A673 (cell line): ENCODE results near the gene GAL3ST2. TPM values are rescaled to one million over a fixed set of nuclear protein-coding genes. Genes with fewer than 3 reads are reported as not detected.

ENCODE experiments used
- BruUV-seq: library from RNA; stranded (reverse); fragments of 400-500 nt; replicated peaks from 2 replicates; lab custom pipeline; 2021; lab: Mats Ljungman, UMichigan
- CTCF ChIA-PET: fragments of 300-600 bp; sonication (Branson Sonifier 250); formaldehyde crosslinking; loops from one replicate; lab custom pipeline; 2022; ENCODE audit warnings: antibody characterized with exemption; lab: Charles Lee
- POLR2A ChIA-PET: fragments of 300-600 bp; sonication (Branson Sonifier 250); formaldehyde crosslinking; loops from one replicate; lab custom pipeline; 2022; ENCODE audit warnings: antibody characterized with exemption; ENCODE audit not compliant: low non-redundant PET; lab: Charles Lee
- DNase-seq: peaks from one replicate; pipeline ENCODE4 v3.0.0-alpha.2; 2015; ENCODE audit warnings: low spot score
- H3K27ac ChIP-seq: fragments of 200-600 bp; sonication (generic); 2 replicates; pipeline ENCODE4 v1.5.1; 2016; ENCODE audit warnings: mixed run types, low read depth, mild to moderate bottlenecking, mixed read lengths, antibody characterized with exemption, low read length; ENCODE audit not compliant: poor library complexity, severe bottlenecking
- H3K27me3 ChIP-seq: fragments of 200-600 bp; sonication (generic); replicated peaks from 2 replicates; pipeline ENCODE4 v1.6.1; 2017; ENCODE audit warnings: mixed run types, low read depth, mild to moderate bottlenecking, mixed read lengths, antibody characterized with exemption, low read length; ENCODE audit not compliant: insufficient read depth, poor library complexity
- H3K36me3 ChIP-seq: fragments of 200-600 bp; sonication (generic); 2 replicates; pipeline ENCODE4 v1.6.1; 2016; ENCODE audit warnings: mixed run types, mild to moderate bottlenecking, mixed read lengths, antibody characterized with exemption, low read length; ENCODE audit not compliant: insufficient read depth, poor library complexity, severe bottlenecking
- H3K4me1 ChIP-seq: fragments of 200-600 bp; sonication (generic); 2 replicates; pipeline ENCODE4 v1.6.1; 2017; ENCODE audit warnings: mixed run types, mild to moderate bottlenecking, mixed read lengths, antibody characterized with exemption, low read length; ENCODE audit not compliant: insufficient read depth, poor library complexity, severe bottlenecking
- H3K4me3 ChIP-seq: fragments of 200-600 bp; sonication (generic); 2 replicates; pipeline ENCODE4 v1.5.1; 2016; ENCODE audit warnings: low read depth, mixed run types, mild to moderate bottlenecking, mixed read lengths, low read length; ENCODE audit not compliant: poor library complexity, severe bottlenecking
- H3K9me3 ChIP-seq: fragments of 200-600 bp; sonication (generic); 2 replicates; pipeline ENCODE4 v1.6.1; 2016; ENCODE audit warnings: mixed run types, low read depth, mild to moderate bottlenecking, mixed read lengths, antibody characterized with exemption, low read length; ENCODE audit not compliant: poor library complexity, severe bottlenecking
- EZH2 ChIP-seq: fragments of 200-600 bp; sonication (generic); IDR thresholded peaks from 2 replicates; pipeline ENCODE4 v1.6.1; 2017; ENCODE audit warnings: borderline replicate concordance, low read depth, mild to moderate bottlenecking, mixed read lengths, antibody characterized with exemption, low read length; ENCODE audit not compliant: poor library complexity, severe bottlenecking
- intact Hi-C: fragments of 100-400 bp; cut with micrococcal nuclease; formaldehyde crosslinking; loops from one replicate; pipeline ENCODE4 v1.10.0; 2022; ENCODE audit not compliant: unreplicated experiment
- total RNA-seq: library from RNA; stranded (reverse); gene quantifications from 2 replicates; pipeline ENCODE4 v1.2.3, GENCODE V29; 2021
- TF ChIP-seq, protein P1 (sequence below): fragments of 300-800, 200-600 bp; sonication (generic); conservative IDR thresholded peaks from 2 replicates; pipeline ENCODE4 v1.5.1; 2017; ENCODE audit warnings: low read depth, mild to moderate bottlenecking, antibody characterized with exemption, low read length, moderate library complexity, mixed read lengths

Gene GAL3ST2
- total RNA-seq, 1 experiment from 2014 or later = 5.0 TPM

GRCh38 chr2:241844831-241845578 lies 68.4 kb downstream of the GAL3ST2 start:
- H3K36me3 ChIP-seq = no peaks in the 10 kb centered on the region
- intact Hi-C loops = no loop called here
- ChIA-PET POLR2A (no interaction called here), CTCF (no interaction called here)
- TF ChIP-seq, protein P1, sequence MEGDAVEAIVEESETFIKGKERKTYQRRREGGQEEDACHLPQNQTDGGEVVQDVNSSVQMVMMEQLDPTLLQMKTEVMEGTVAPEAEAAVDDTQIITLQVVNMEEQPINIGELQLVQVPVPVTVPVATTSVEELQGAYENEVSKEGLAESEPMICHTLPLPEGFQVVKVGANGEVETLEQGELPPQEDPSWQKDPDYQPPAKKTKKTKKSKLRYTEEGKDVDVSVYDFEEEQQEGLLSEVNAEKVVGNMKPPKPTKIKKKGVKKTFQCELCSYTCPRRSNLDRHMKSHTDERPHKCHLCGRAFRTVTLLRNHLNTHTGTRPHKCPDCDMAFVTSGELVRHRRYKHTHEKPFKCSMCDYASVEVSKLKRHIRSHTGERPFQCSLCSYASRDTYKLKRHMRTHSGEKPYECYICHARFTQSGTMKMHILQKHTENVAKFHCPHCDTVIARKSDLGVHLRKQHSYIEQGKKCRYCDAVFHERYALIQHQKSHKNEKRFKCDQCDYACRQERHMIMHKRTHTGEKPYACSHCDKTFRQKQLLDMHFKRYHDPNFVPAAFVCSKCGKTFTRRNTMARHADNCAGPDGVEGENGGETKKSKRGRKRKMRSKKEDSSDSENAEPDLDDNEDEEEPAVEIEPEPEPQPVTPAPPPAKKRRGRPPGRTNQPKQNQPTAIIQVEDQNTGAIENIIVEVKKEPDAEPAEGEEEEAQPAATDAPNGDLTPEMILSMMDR = no peak
- no peak for TF ChIP-seq EZH2
- H3K4me1 ChIP-seq = peaks cover 14% of the 10 kb centered on the region
- H3K9me3 ChIP-seq = no peaks in the 10 kb centered on the region
- DNase-seq = no peak
- peak overlapping the region; percentile 48 for H3K4me3 ChIP-seq
- H3K27ac ChIP-seq = peak overlapping the region; percentile 86
- BruUV-seq = TSS peak; percentile 60
- H3K27me3 ChIP-seq = no peaks in the 10 kb centered on the region

DNA sequence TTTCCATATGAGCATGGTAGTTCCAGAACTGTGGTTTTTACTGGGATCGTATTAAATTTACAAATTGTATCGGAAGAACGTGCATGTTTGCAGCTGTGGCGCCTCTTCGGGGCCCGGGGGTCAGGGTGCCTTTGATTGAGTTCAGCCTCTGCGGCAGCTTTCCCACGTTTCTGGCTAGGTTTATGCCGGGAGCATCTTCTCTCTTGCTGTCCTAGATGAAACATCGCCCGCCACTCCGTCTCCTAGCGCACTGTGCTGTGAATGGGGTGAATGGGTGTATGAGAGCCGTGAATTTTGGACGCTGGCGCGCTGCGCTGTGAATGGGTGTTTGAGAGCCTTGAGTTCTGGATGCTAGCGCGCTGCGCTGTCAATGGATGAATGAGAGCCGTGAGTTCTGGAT lies 69.8 kb downstream of the GAL3ST2 start:
- TF ChIP-seq, protein P1 = no peak
- no peak for TF ChIP-seq EZH2
- H3K4me1 ChIP-seq = peaks cover 14% of the 10 kb centered on the region
- H3K36me3 ChIP-seq = no peaks in the 10 kb centered on the region
- CTCF ChIA-PET = no interaction called here
- H3K9me3 ChIP-seq = no peaks in the 10 kb centered on the region
- POLR2A ChIA-PET = no interaction called here
- no peak overlapping the region for H3K4me3 ChIP-seq
- no peaks in the 10 kb centered on the region for H3K27me3 ChIP-seq
- DNase-seq = no peak
- intact Hi-C loops = no loop called here
- H3K27ac ChIP-seq = no peak overlapping the region
- no TSS peak for BruUV-seq

- no peak for DNase-seq
- ChIA-PET POLR2A (no interaction called here), CTCF (no interaction called here)
- no peak for TF ChIP-seq EZH2
- TF ChIP-seq, protein P1 = no peak
- intact Hi-C loops = no loop called here
- Histone ChIP-seq H3K4me1 (peaks cover 14% of the 10 kb centered on the region), H3K9me3 (no peaks in the 10 kb centered on the region), H3K4me3 (no peak overlapping the region), H3K36me3 (no peaks in the 10 kb centered on the region), H3K27ac (no peak overlapping the region), H3K27me3 (no peaks in the 10 kb centered on the region)
- BruUV-seq = no TSS peak
These were observed 72.4 kb downstream of the GAL3ST2 start for GRCh38 chr2:241848761-241849615.
